Measurements from ENCODE around the gene PLEKHD1.

Gene PLEKHD1

GRCh38 chr14:69500736-69501135 lies 16.2 kb downstream of the PLEKHD1 start:
- in situ Hi-C loops (cut with HindIII; ENCODE audit: low pct_ligation_motif_present, low pct_unique_long_range_greater_than_20kb, low sequenced_read_pairs): no loop called here
- DNase-seq: no peak

GRCh38 chr14:69501423-69501838 lies 16.9 kb downstream of the PLEKHD1 start:
- no peak for DNase-seq
- in situ Hi-C loops (cut with HindIII; ENCODE audit: low pct_ligation_motif_present, low pct_unique_long_range_greater_than_20kb, low sequenced_read_pairs): no loop called here

GRCh38 chr14:69504775-69505174 lies 20.2 kb downstream of the PLEKHD1 start:
- in situ Hi-C loops (cut with HindIII; ENCODE audit: low pct_ligation_motif_present, low pct_unique_long_range_greater_than_20kb, low sequenced_read_pairs): no loop called here

DNA sequence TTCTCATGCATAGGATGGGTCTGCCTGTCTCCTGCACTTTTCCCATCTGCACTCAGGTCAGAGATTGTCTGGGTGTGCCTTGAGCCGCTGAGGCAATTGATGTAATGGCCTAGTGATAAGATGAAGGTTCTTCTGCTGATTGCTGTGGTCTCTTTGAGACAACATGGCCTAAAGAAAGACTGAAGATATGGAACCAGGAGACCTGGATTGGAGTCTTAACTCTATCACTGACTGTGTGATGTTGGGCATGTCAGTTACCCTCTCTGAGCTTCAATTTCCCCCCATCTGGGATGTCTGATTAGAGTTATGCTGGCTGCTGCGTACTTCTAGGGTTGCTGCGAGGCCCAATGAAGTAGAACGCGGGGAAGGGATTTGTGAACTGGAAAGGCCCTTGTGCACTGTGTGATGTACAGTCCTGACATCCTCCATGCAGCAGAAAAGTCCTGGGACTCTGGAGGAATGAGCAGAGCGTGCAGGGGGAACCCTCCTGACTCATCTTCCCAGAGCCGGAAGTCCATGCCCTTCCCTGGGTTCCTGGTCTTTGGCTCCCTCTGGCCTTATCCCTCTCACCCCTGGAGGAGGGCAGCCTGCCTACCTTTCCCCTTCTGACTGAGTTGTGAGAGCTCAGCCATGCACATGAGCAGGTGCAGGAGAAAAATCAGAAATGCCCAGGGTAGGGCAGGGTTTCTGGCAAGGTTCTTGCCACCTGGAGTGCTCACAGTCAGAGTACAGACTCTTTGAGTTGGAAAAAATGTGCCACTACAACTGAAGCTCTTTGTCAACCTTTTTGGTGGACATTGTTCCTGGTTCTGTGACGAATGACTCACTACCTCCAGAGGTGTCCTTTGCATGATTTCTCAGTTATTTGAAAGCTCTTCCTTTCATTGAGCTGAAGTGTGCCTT lies 21.1 kb downstream of the PLEKHD1 start:
- no peak for DNase-seq
- in situ Hi-C loops (cut with HindIII; ENCODE audit: low pct_ligation_motif_present, low pct_unique_long_range_greater_than_20kb, low sequenced_read_pairs): no loop called here

More at GRCh38 chr14:69504775-69505174, 20.2 kb downstream of the PLEKHD1 start:
- no peak for DNase-seq

- in situ Hi-C loops (cut with HindIII; ENCODE audit: low pct_ligation_motif_present, low pct_unique_long_range_greater_than_20kb, low sequenced_read_pairs): no loop called here
- DNase-seq: no peak
Measured at GRCh38 chr14:69506241-69506595, 21.7 kb downstream of the PLEKHD1 start.

GRCh38 chr14:69518289-69519101 lies 34.0 kb downstream of the PLEKHD1 start:
- no peak for DNase-seq
- in situ Hi-C loops (cut with HindIII; ENCODE audit: low pct_ligation_motif_present, low pct_unique_long_range_greater_than_20kb, low sequenced_read_pairs): no loop called here

GRCh38 chr14:69519204-69520100 lies 34.9 kb downstream of the PLEKHD1 start:
- peak; percentile 57 for DNase-seq
- in situ Hi-C loops (cut with HindIII; ENCODE audit: low pct_ligation_motif_present, low pct_unique_long_range_greater_than_20kb, low sequenced_read_pairs): no loop called here

GRCh38 chr14:69522026-69522425 lies 37.5 kb downstream of the PLEKHD1 start:
- in situ Hi-C loops (cut with HindIII; ENCODE audit: low pct_ligation_motif_present, low pct_unique_long_range_greater_than_20kb, low sequenced_read_pairs): no loop called here
- no peak for DNase-seq

DNA sequence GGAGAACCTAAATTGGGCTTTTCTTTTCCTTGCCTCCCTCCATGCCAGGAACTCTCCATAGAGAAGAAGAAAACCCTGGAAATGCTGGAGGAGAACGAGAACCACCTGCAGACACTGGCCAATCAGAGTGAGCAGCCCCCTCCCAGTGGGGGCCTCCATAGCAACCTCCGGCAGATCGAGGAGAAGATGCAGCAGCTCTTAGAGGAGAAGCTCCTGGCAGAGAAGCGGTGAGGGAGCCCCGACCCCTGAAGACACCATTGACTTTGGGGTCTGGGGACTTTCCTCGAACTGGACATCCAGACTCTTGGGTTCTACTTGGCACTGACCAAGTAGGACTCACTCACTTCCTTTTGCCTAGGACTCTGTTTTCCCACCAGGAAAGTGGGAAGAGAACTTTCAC lies 41.4 kb downstream of the PLEKHD1 start:
- in situ Hi-C loops (cut with HindIII; ENCODE audit: low pct_ligation_motif_present, low pct_unique_long_range_greater_than_20kb, low sequenced_read_pairs): no loop called here
- no peak for DNase-seq

- in situ Hi-C loops (cut with HindIII; ENCODE audit: low pct_ligation_motif_present, low pct_unique_long_range_greater_than_20kb, low sequenced_read_pairs): no loop called here
- DNase-seq: no peak
Measured at GRCh38 chr14:69527635-69528034, 43.1 kb downstream of the PLEKHD1 start.

DNA sequence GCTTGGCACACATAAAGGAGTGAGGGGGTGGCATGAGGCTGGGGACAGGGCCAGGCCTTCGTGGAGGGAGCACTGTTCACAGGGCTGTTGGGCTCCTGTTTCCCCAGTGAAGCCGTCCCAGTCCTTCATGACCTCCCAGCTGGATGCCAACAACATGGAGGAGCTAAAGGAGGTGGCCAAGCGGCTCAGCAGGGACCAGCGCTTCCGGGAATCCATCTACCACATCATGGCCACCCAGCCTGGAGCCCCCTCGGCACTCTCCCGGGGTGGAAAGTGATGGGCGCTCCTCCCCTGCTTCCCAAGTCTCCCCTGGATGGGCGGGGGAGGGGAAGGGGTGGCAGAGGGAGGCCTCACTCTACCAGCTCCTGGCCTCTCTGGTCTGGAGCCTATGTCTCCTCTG lies 43.6 kb downstream of the PLEKHD1 start:
- no peak for DNase-seq
- in situ Hi-C loops (cut with HindIII; ENCODE audit: low pct_ligation_motif_present, low pct_unique_long_range_greater_than_20kb, low sequenced_read_pairs): no loop called here

GRCh38 chr14:69528930-69529329 lies 44.4 kb downstream of the PLEKHD1 start:
- no peak for DNase-seq
- in situ Hi-C loops (cut with HindIII; ENCODE audit: low pct_ligation_motif_present, low pct_unique_long_range_greater_than_20kb, low sequenced_read_pairs): no loop called here

DNA sequence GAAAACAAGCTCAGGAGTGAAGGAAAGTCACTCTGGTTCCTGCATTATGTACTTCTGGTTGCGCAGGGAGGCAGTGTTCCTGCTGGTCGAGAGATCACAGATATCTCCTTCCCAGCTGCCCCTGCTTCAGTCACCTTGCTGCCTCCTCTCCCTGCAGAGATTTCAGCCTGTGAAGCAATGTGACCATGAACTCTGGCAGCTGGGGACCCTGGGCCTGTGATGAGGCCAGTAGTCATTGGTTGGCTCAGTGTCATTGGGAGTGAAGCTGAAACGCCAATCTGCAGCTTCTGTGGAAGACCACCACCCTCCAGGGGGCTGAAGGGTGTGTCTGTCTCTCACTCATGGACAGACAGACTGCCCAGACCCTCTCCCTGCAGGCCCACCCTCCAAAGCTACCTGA lies 45.0 kb downstream of the PLEKHD1 start:
- in situ Hi-C loops (cut with HindIII; ENCODE audit: low pct_ligation_motif_present, low pct_unique_long_range_greater_than_20kb, low sequenced_read_pairs): no loop called here
- no peak for DNase-seq

DNA sequence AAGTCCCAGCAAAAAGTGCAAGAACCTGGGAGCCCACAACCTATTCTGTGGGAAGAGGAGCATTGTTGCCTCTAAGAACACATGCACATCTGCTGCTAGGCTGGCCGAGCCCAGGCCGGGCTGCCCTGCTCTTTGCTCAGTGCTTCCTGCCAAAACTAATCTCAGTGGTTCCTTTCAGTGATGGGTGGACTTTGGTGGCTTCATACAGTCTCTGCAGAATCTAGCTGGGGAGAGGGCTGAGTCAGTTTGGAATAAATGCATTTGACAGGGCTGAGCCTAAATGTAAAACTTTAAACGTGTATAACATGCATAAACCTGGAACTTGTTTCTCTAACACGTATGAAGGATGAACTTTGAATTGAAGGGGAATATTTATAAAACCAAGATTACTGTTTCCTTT lies 45.6 kb downstream of the PLEKHD1 start:
- DNase-seq: no peak
- in situ Hi-C loops (cut with HindIII; ENCODE audit: low pct_ligation_motif_present, low pct_unique_long_range_greater_than_20kb, low sequenced_read_pairs): no loop called here

GRCh38 chr14:69531135-69531534 lies 46.6 kb downstream of the PLEKHD1 start:
- no peak for DNase-seq
- in situ Hi-C loops (cut with HindIII; ENCODE audit: low pct_ligation_motif_present, low pct_unique_long_range_greater_than_20kb, low sequenced_read_pairs): no loop called here

- DNase-seq: no peak
- in situ Hi-C loops (cut with HindIII; ENCODE audit: low pct_ligation_motif_present, low pct_unique_long_range_greater_than_20kb, low sequenced_read_pairs): no loop called here
Measured at GRCh38 chr14:69532561-69533340, 48.2 kb downstream of the PLEKHD1 start.

DNA sequence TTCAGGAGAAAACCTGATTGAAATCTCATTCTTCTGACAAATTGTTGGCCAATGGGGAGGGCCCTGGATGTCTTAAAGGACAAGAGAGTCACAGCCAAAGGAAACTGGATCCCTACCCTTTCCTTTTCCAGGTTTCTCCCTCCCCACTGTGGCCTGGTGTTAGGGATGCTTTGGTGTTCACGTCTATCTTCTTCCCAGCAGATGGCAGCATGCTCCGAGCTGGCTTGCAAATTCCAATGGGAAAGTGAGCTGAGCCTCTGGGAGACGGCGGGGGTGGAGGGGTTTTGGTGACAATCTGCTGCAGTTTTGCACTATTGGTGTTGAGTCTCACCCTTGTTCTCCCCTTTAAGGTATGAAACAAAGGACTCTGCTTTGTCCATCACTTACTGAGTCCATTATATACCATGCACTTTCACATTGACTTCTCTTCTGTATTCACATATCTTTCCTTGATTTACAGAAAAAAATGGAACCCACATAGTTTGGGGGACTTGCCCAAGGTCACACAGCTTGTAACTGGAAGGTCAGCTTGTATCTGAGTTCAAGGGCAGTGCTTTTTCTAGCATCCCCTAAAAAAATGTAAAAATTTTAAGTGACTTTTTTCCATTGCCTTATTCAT lies 50.8 kb downstream of the PLEKHD1 start:
- peak; percentile 42 for DNase-seq
- in situ Hi-C loops (cut with HindIII; ENCODE audit: low pct_ligation_motif_present, low pct_unique_long_range_greater_than_20kb, low sequenced_read_pairs): no loop called here

GRCh38 chr14:69536971-69537370 lies 52.4 kb downstream of the PLEKHD1 start:
- no peak for DNase-seq
- in situ Hi-C loops (cut with HindIII; ENCODE audit: low pct_ligation_motif_present, low pct_unique_long_range_greater_than_20kb, low sequenced_read_pairs): no loop called here
